Measurements from ENCODE around the gene KCNJ6.

- TF ChIP-seq POLR2A (IDR thresholded peaks at IDR 0.05; ENCODE audit: low read length) (no peak), GATA1 (IDR thresholded peaks at IDR 0.05; ENCODE audit: low read depth, low read length) (no peak)
These were observed 120.2 kb downstream of the KCNJ6 start for GRCh38 chr21:37796011-37796410.

All from erythroblast (primary cell).